ENCODE results near the gene HEMK1.

HEMK1 gene

DNA sequence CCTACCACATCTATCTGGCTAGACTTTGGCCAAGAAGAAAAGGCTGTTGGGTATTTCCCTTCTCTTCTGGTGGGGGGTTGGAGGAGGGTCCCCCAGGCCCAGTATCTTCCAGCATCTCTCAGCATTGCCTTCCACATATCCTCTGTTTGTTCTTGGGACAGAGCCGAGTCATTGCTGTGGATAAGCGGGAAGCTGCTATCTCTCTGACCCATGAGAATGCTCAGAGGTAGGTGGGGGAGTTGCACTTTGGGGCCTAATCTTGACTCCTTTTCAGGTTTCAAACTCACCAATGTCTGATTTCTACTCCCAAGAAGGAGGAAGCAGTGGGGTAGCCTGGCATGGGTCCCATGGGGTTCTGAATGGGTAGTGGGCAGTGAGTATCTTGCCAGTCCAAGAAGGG lies 8.0 kb downstream of the HEMK1 start:
- DNase-seq = no peak

DNA sequence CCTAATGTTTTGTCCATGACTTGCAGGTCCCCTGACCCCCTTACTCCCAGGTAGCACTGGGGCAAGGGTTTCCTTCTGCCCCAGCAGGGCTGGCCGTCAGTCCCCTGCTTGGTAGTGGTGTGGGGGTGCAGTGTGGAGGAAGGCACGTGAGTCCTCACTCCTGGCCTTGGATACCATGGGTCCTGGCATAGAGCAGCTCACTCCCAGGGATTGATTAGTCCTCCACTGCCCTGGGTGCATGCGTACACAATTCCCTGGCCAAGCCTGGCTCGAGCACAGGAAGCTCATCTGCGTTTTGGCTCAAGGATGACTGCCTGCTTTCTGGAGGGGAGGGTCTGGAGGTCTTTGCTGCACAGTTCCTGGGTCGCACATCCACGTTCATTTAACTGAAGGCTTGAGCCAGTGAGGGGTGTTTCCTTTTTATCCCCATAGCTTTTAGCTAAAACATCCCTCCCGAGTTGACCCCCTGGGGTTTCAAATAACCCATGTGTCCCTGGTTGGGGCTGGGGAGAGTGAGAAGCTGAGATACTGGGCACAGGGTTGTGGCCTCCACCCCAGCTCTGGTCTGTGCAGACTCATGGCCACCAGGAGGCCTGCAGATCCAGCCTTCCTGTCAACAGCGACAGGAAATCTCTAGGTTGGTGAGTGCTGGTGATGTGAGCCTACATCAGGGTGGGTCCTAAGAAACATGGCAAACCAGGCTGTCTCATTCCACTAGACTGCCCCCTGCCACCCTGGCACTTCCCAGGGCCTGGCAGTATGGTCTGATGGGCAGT lies 11.5 kb downstream of the HEMK1 start:
- no peak for DNase-seq

GRCh38 chr3:50581459-50581842 lies 12.1 kb downstream of the HEMK1 start:
- no peak for DNase-seq

DNA sequence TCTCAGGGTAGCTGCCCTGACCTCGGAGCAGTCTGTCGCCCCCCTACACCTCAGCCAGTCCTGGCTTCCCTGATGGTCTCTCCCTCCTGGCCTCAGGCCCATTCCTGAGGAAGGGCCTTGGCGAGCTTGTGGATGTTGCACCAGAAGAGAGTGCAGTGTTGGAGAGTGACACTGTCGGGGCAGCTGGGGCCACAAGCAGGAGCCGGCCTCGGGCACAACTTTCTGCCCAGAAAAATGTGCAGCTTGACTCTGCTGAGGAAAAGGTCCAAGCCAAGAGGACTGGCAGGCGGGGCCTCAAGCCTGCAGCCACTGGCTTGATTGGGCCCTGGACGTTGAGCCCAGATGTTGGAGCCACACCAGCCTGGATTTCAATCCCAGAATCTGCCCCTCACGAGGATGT lies 12.8 kb downstream of the HEMK1 start:
- DNase-seq = no peak

- no peak for DNase-seq
Observed at GRCh38 chr3:50583897-50584296, 14.6 kb downstream of the HEMK1 start.

DNA sequence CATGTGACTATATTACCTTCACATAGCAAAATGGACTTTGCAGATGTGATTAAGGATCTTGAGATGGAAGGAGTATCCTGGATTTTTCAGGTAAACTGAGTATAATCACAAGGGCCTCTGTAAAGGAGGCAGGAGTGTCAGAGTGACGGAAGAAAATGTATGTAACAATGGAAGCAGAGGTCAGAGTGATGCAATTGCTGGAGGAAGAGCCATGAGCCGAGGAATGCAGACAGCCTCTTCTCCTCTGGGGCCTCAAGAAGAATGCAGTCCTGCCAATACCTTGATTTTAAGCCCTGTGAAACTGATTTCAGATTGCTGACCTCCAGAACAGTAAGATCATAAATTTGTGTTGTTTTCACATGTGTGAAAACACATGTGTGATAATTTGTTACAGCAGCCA lies 15.1 kb downstream of the HEMK1 start:
- DNase-seq = no peak

DNA sequence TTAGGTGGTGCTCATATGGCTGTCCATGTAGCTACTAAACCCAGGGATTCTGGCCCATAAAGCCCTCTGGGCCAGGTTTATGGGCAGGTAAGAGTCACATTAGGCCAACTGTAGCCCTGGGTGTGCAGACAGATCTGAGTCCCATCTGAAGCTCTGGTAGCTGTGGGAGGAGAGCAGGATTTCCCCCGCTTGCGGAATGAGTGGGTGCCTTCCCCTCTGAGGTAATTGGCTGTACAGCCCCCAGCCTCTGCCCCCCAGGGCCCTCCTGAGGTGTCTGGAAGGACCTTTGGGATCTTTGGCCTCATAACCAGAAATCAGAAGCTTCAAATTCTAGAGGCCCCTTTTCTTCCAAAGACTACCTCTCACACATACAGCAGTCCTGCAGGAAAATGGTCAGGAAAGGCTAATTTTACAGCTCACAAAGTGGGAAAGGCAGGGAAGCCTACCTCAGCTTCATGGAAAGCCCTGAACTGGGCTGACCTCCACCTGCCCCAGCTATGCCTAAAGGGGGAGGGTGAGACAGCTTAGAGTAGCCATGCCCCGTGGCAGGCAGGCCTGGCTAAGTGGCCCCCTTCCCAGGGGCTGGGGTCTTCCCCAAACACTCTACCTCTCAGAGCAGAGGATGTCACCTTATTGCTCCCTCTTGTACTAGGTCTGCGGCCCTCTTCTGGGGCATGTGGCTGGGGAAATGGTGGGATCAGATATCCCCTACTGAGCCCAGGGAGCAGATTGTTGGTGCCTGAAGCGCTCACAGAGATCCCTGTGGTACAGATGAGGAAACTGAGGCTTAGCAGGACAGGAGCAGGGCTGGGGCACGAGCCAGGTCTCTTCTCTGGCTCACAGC lies 16.8 kb downstream of the HEMK1 start:
- DNase-seq = no peak

- no peak for DNase-seq
Observed at GRCh38 chr3:50586763-50587070, 17.4 kb downstream of the HEMK1 start.

DNA sequence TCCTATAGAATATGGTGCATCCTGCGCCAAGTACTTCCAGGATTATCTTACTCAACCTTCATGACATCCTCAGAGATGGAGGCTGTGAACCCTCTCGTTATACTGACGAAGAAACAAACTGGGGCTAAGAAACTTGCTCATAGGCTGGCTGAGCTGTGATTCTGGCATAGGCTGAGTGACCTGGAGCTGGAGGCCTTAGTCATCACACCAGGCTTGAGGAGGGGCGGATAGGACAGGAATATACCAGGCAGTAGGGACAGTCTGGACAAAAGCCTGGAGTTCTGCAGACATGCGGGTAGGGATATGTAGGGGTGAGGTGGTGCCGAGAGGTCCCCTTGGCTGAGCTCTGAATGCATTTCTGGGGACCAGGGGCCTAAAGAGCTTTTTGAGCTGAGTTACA lies 18.1 kb downstream of the HEMK1 start:
- DNase-seq = no peak

- DNase-seq = no peak
Observed at GRCh38 chr3:50587806-50588758, 18.8 kb downstream of the HEMK1 start.

DNA sequence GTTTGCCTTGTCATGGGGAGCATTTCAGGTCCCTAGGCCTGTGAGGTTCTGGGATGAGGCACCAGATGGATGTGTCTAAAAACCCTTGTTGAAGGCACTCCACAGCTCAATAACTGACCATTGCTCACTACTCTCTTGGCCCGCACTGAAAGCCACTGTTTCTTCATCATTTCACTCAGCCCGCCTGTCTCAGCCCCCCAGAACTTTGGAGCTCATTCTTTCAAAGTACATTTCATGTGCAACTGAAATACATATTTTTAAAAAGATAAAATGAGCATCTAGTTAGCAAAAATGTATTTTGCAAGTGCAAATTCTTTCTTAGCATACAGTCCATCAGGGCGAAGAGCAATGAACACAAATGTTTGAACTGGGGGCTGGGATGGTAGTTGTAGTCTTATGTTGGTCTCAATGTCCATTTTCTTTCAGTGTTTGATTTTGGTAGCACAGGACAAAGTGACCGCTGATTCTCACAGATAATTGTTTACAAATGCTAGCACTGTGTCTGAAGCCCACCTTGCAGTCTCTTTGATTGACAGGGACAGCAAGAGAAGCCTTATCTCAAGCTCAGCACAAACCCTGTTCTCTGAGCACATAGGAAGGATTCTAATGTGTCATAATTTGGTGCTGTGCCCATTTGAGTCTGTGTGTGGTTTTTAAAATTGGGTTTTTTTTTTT lies 19.6 kb downstream of the HEMK1 start:
- DNase-seq = no peak

GRCh38 chr3:50591196-50591741 lies 21.9 kb downstream of the HEMK1 start:
- no peak for DNase-seq

DNA sequence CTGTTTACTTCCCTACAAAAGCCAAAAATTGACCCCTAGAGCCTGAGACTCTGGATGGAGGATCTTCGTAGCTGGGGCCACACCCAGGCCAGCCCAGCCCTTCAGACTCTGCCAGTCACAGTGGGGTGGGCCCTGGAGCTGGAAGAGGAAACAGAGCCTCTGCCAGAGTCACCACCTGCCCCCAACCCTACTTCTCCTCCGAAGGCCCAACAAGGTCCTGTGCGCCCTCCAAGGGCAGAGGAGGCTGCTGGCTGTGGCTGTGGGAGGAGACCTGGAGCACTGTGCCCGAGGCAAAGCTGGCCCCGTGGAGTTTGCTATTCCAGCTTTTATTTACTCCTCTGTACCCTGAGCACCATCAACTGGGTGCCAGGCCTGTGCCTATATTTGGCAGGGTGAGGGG lies 23.2 kb downstream of the HEMK1 start:
- no peak for DNase-seq

- no peak for DNase-seq
Observed at GRCh38 chr3:50594253-50594785, 25.0 kb downstream of the HEMK1 start.

- no peak for DNase-seq
Observed at GRCh38 chr3:50599115-50599715, 29.9 kb downstream of the HEMK1 start.

- DNase-seq = no peak
Observed at GRCh38 chr3:50599716-50600118, 30.4 kb downstream of the HEMK1 start.

GRCh38 chr3:50600141-50600753 lies 30.9 kb downstream of the HEMK1 start:
- DNase-seq = no peak

GRCh38 chr3:50600841-50601591 lies 31.7 kb downstream of the HEMK1 start:
- peak; percentile 89 for DNase-seq

GRCh38 chr3:50602595-50603191 lies 33.4 kb downstream of the HEMK1 start:
- DNase-seq = no peak

All from NCI-H2171 treated with DMSO at 0.1 percent for 48 hours (cell line).